Neuronal stem cell (in vitro differentiated cells): ENCODE measurements around the gene FRAT2.

ENCODE experiments used
- DNase-seq: peaks from one replicate; pipeline ENCODE4 v3.0.0-alpha.2; 2013; ENCODE audit warnings: low spot score
- H2AFZ ChIP-seq: one replicate; pipeline ENCODE4 v1.6.1; 2013; ENCODE audit warnings: mild to moderate bottlenecking, low read length, inconsistent platforms
- H2AK5ac ChIP-seq: 2 replicates; pipeline ENCODE4 v1.6.1; 2013; ENCODE audit warnings: low read depth, mild to moderate bottlenecking, inconsistent platforms, low read length, moderate library complexity, mixed read lengths
- H2BK120ac ChIP-seq: 2 replicates; pipeline ENCODE4 v1.6.1; 2013; ENCODE audit warnings: low read depth, mild to moderate bottlenecking, inconsistent platforms, low read length, moderate library complexity, mixed read lengths
- H2BK12ac ChIP-seq: one replicate; pipeline ENCODE4 v1.6.1; 2013; ENCODE audit warnings: low read length, inconsistent platforms
- H2BK15ac ChIP-seq: 2 replicates; pipeline ENCODE4 v1.6.1; 2013; ENCODE audit warnings: mild to moderate bottlenecking, low read length, inconsistent platforms, mixed read lengths
- H2BK5ac ChIP-seq: one replicate; pipeline ENCODE4 v1.6.1; 2013; ENCODE audit warnings: inconsistent platforms, mild to moderate bottlenecking, low read length, moderate library complexity
- H3K14ac ChIP-seq: one replicate; pipeline ENCODE4 v1.6.1; 2013; ENCODE audit warnings: low read length, inconsistent platforms
- H3K18ac ChIP-seq: 2 replicates; pipeline ENCODE4 v1.6.1; 2013; ENCODE audit warnings: low read length, inconsistent platforms
- H3K23ac ChIP-seq: 2 replicates; pipeline ENCODE4 v1.6.1; 2013; ENCODE audit warnings: low read depth, mild to moderate bottlenecking, mixed read lengths, low read length, inconsistent platforms; ENCODE audit not compliant: poor library complexity
- H3K27ac ChIP-seq: replicated peaks from 3 replicates; pipeline ENCODE4 v1.5.1; 2013; ENCODE audit warnings: low read length, inconsistent platforms
- H3K27me3 ChIP-seq, 3 experiments: 2 replicates each; pipeline ENCODE4 v1.6.1; 2013; ENCODE audit warnings: low read length in 3 of 3, mild to moderate bottlenecking in 2 of 3, inconsistent platforms in 1 of 3, low read depth in 1 of 3, mixed read lengths in 1 of 3, moderate library complexity in 1 of 3; ENCODE audit not compliant: control insufficient read depth in 3 of 3, insufficient read depth in 3 of 3
- H3K36me3 ChIP-seq, 2 donors: replicated peaks in 1 of 2; 2 replicates each; pipeline ENCODE4 v1.6.1; 2013; ENCODE audit warnings: low read length in 2 of 2; ENCODE audit not compliant: control insufficient read depth in 2 of 2, insufficient read depth in 2 of 2
- H3K4ac ChIP-seq: 2 replicates; pipeline ENCODE4 v1.6.1; 2013; ENCODE audit warnings: inconsistent platforms, mild to moderate bottlenecking, low read length, moderate library complexity
- H3K4me1 ChIP-seq, 2 donors: 1 replicate in 1 of 2; 2 replicates in 1 of 2; pipeline ENCODE4 v1.6.1; 2013; ENCODE audit warnings: low read length in 2 of 2, low read depth in 1 of 2; ENCODE audit not compliant: control insufficient read depth in 2 of 2, insufficient read depth in 1 of 2
- H3K4me2 ChIP-seq: one replicate; pipeline ENCODE4 v1.6.1; 2013; ENCODE audit warnings: mild to moderate bottlenecking, low read length, inconsistent platforms; ENCODE audit not compliant: insufficient read depth, poor library complexity, severe bottlenecking
- H3K4me3 ChIP-seq, 2 donors: 2 replicates each; pipeline ENCODE4 v1.5.1; 2013; ENCODE audit warnings: low read length in 2 of 2, mild to moderate bottlenecking in 2 of 2, inconsistent platforms in 1 of 2, moderate library complexity in 1 of 2
- H3K79me1 ChIP-seq: one replicate; pipeline ENCODE4 v1.6.1; 2013; ENCODE audit warnings: low read depth, mild to moderate bottlenecking, inconsistent platforms, low read length, moderate library complexity
- H3K9ac ChIP-seq: one replicate; pipeline ENCODE4 v1.6.1; 2013; ENCODE audit warnings: mild to moderate bottlenecking, low read depth, low read length, inconsistent platforms; ENCODE audit not compliant: poor library complexity
- H3K9me3 ChIP-seq, 2 donors: replicated peaks in 1 of 2; 2 replicates each; pipeline versions ENCODE3 to v1.6.1; 2013; ENCODE audit warnings: low read length in 2 of 2, mild to moderate bottlenecking in 2 of 2, inconsistent platforms in 1 of 2, low read depth in 1 of 2, mixed read lengths in 1 of 2, moderate library complexity in 1 of 2; ENCODE audit not compliant: control insufficient read depth in 2 of 2, insufficient read depth in 1 of 2
- H4K8ac ChIP-seq: one replicate; pipeline ENCODE4 v1.6.1; 2013; ENCODE audit warnings: low read depth, mild to moderate bottlenecking, inconsistent platforms, low read length, moderate library complexity
- H4K91ac ChIP-seq: one replicate; pipeline ENCODE4 v1.6.1; 2013; ENCODE audit warnings: low read length, low read depth, mild to moderate bottlenecking, inconsistent platforms; ENCODE audit not compliant: poor library complexity
- WGBS, 2 donors: extraction: QIAGEN DNeasy Blood & Tissue Kit; methylation state at CpG; one replicate each; pipeline ENCODE4 v1.1.7; 2013; ENCODE audit warnings: missing lambda C conversion rate in 2 of 2, mixed read lengths in 1 of 2; ENCODE audit not compliant: insufficient read length in 2 of 2, insufficient replicate concordance in 1 of 2; ENCODE audit errors: extremely low coverage in 2 of 2; 5-methylcytosine and 5-hydroxymethylcytosine counted together

The FRAT2 gene

GRCh38 chr10:97329766-97330165 is 4.8 kb downstream of the FRAT2 start:
- H4K91ac ChIP-seq = no peak overlapping the region
- H4K8ac ChIP-seq = no peak overlapping the region
- H3K9me3 ChIP-seq = no peaks in the 10 kb centered on the region
- H3K4ac ChIP-seq = no peak overlapping the region
- H2BK15ac ChIP-seq = no peak overlapping the region
- H3K4me2 ChIP-seq = no peak overlapping the region
- no peak overlapping the region for H3K14ac ChIP-seq
- peaks cover 0 to 22% (median 0%) of the 10 kb centered on the region in 3 experiments for H3K27me3 ChIP-seq
- H3K18ac ChIP-seq = no peak overlapping the region
- no peak overlapping the region for H3K9ac ChIP-seq
- no peak overlapping the region for H3K23ac ChIP-seq
- H2AFZ ChIP-seq = no peak overlapping the region
- H2BK12ac ChIP-seq = no peak overlapping the region
- H3K4me3 ChIP-seq = no peak overlapping the region
- H3K36me3 ChIP-seq = peaks cover 0 to 9% of the 10 kb centered on the region in 2 donors
- WGBS, 2 donors = no CpG with 5 or more reads among the region's 5 CpGs
- peaks cover 11 to 13% of the 10 kb centered on the region in 2 donors for H3K4me1 ChIP-seq
- no peak overlapping the region for H2BK120ac ChIP-seq
- H3K27ac ChIP-seq = no peak overlapping the region
- no peak for DNase-seq
- H2AK5ac ChIP-seq = no peak overlapping the region
- H2BK5ac ChIP-seq = no peak overlapping the region
- no peaks in the 10 kb centered on the region for H3K79me1 ChIP-seq

- Histone ChIP-seq H3K9me3 (no peaks in the 10 kb centered on the region), H3K4me1 (peaks cover 11 to 13% of the 10 kb centered on the region in 2 donors), H3K14ac (no peak overlapping the region), H2BK5ac (no peak overlapping the region), H3K4me3 (no peak overlapping the region), H2BK120ac (no peak overlapping the region), H2BK15ac (no peak overlapping the region), H4K8ac (no peak overlapping the region), H3K23ac (no peak overlapping the region), H3K4me2 (no peak overlapping the region), H2AFZ (no peak overlapping the region), H3K9ac (no peak overlapping the region), H3K18ac (no peak overlapping the region), H3K27me3 (peaks cover 0 to 20% (median 0%) of the 10 kb centered on the region in 3 experiments), H3K4ac (no peak overlapping the region), H2BK12ac (no peak overlapping the region), H3K36me3 (peaks cover 0 to 9% of the 10 kb centered on the region in 2 donors), H4K91ac (no peak overlapping the region), H3K79me1 (no peaks in the 10 kb centered on the region), H3K27ac (no peak overlapping the region), H2AK5ac (no peak overlapping the region)
- WGBS, 2 donors = no CpG with 5 or more reads among the region's 3 CpGs
- no peak for DNase-seq
Measured at GRCh38 chr10:97328646-97329453, 5.7 kb downstream of the FRAT2 start.

- H3K4me2 ChIP-seq = no peak overlapping the region
- no peaks in the 10 kb centered on the region for H3K79me1 ChIP-seq
- H2AFZ ChIP-seq = no peak overlapping the region
- no peak overlapping the region for H3K27ac ChIP-seq
- no peak overlapping the region for H4K8ac ChIP-seq
- peaks cover 0 to 8% (median 0%) of the 10 kb centered on the region in 3 experiments for H3K27me3 ChIP-seq
- no peak overlapping the region for H3K14ac ChIP-seq
- H3K36me3 ChIP-seq = peaks cover 0 to 9% of the 10 kb centered on the region in 2 donors
- no peak overlapping the region for H3K18ac ChIP-seq
- no peak overlapping the region for H4K91ac ChIP-seq
- no peak overlapping the region for H3K9ac ChIP-seq
- no peak overlapping the region for H2AK5ac ChIP-seq
- H2BK120ac ChIP-seq = no peak overlapping the region
- peaks cover 3 to 7% of the 10 kb centered on the region in 2 donors for H3K4me1 ChIP-seq
- no peak overlapping the region for H2BK15ac ChIP-seq
- no peak overlapping the region for H2BK5ac ChIP-seq
- DNase-seq = no peak
- no peak overlapping the region for H3K4me3 ChIP-seq
- no CpG with 5 or more reads among the region's 7 CpGs for WGBS, 2 donors
- H3K9me3 ChIP-seq = no peaks in the 10 kb centered on the region
- no peak overlapping the region for H2BK12ac ChIP-seq
- H3K4ac ChIP-seq = no peak overlapping the region
- H3K23ac ChIP-seq = no peak overlapping the region
Measured at GRCh38 chr10:97327348-97328294, 6.9 kb downstream of the FRAT2 start.

- Histone ChIP-seq H3K23ac (no peak overlapping the region), H4K8ac (no peak overlapping the region), H3K4me3 (no peak overlapping the region), H3K9me3 (no peaks in the 10 kb centered on the region), H2AK5ac (no peak overlapping the region), H3K36me3 (peaks cover 0 to 5% of the 10 kb centered on the region in 2 donors), H3K4ac (no peak overlapping the region), H3K4me1 (peaks cover 2 to 6% of the 10 kb centered on the region in 2 donors), H3K27ac (no peak overlapping the region), H3K79me1 (no peaks in the 10 kb centered on the region), H3K18ac (no peak overlapping the region), H2BK5ac (no peak overlapping the region), H2BK15ac (no peak overlapping the region), H2BK12ac (no peak overlapping the region), H4K91ac (no peak overlapping the region), H2AFZ (no peak overlapping the region), H3K27me3 (peaks cover 5 to 16% (median 15%) of the 10 kb centered on the region in 3 experiments), H3K9ac (no peak overlapping the region), H2BK120ac (no peak overlapping the region), H3K14ac (no peak overlapping the region), H3K4me2 (no peak overlapping the region)
- no peak for DNase-seq
- no CpG with 5 or more reads among the region's 9 CpGs for WGBS, 2 donors
Measured at GRCh38 chr10:97325754-97326153, 8.8 kb downstream of the FRAT2 start.
